Epidermal melanocyte (primary cell): ENCODE measurements around the gene MSTO1.
"Not testable (repeated sequence)": the region's sequence is repeated elsewhere in the genome, so short reads cannot be mapped to it uniquely, and the experiment has no call there.

Experiments
- DNase-seq: peaks from one replicate; pipeline ENCODE4 v3.0.0; 2011; ENCODE audit warnings: low spot score; ENCODE audit not compliant: insufficient read length

The MSTO1 gene

DNA sequence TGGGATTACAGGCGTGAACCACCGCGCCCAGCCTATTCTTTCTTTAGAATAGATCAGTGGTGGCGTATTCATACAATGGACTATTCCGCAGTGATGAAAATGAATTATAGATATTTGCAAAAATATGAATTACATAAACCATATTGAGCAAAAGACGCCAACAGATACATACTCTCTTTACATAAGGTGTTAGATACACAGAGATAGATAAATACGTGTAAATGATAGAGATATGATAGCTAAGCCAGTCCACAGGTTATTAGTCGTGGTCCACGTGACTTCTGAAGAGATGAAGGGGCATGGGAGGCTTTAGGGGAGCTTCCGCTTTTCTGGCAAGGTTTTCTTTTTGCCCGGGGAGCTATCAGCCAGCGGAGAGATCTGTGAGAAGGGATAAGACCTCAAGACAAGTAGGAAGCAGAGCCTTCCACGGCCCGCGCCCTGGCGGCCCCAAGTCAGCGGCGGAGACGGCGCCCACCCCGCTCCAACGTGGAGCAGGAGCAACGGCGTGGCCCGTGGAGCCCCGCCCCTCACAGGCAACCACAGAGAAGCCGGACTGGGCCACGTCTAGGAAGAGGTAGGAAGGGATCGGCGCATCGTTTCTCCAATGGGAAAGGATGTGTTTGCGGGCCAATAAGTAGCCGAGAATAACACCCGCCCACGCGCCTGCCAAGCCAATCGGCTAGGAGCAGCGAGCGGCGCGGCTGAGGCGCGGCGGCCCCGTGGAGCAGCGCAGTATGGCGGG is at the start of gene MSTO1:
TSS of gene MSTO1 (plus strand) at position 704 of the 742 bp plus-strand sequence. CDS start at position 735, 31 bp downstream.
- DNase-seq, result peak; percentile 88

- not testable (repeated sequence) for DNase-seq
Measured at GRCh38 chr1:155561779-155562580, 48.0 kb upstream of the MSTO1 start.

GRCh38 chr1:155562581-155563376 is 47.2 kb upstream of the MSTO1 start, which contains the start of gene ASH1L:
TSS of gene ASH1L (minus strand) at chr1:155562803. CDS start at chr1:155521519, 41,284 bp downstream.
- DNase-seq, result peak; percentile 87

DNA sequence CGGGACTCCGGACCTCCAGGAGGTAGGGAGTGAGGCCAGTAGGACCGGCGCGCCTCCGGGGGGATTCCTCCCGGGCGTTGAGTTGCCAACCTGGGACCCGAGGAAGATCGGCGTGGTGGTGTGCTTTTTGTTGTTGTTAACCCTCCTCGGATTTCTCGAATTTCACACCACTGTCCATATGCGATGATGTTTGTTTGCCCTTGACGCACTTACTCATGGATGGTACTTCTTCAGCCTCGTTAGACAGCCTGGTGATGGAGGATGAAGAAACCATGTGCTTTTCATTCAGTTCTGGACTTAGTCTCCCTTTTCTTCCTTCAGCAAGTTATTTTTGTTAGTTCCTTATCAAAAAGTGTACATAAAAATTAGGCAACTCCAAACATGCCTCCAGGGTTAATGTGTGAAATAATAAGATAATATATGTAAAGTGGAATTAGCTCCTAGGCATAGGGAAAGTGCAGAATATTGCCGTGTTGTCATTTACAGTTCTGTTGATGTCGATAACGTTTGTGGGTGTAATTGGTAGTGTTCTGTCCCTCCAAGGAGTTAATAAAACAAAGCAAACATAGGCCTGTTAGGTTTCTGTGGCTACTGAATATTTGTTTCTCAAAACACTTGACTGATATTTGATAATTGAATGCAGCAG is 46.5 kb upstream of the MSTO1 start:
- DNase-seq, result not testable (repeated sequence)

- no peak for DNase-seq
Measured at GRCh38 chr1:155569988-155570592, 39.9 kb upstream of the MSTO1 start.

DNA sequence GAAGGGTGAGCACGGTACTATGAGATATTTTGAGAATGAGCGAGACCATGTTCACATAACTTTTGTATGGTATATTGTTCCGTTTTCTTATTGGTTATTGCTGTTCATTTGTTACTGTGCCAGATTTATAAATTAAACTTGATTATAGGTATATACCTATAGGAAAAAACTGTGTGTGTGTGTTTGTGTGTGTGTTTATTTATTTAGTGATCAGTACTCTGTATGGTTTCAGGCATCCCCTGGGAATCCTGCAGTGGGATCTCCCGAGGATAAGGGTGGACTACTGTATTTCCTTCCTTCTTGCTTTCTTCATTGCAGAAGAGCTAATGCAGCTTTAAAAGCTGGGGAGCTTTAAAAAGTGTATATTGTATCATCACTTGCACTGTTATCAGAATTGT is 39.4 kb upstream of the MSTO1 start:
- no peak for DNase-seq

DNA sequence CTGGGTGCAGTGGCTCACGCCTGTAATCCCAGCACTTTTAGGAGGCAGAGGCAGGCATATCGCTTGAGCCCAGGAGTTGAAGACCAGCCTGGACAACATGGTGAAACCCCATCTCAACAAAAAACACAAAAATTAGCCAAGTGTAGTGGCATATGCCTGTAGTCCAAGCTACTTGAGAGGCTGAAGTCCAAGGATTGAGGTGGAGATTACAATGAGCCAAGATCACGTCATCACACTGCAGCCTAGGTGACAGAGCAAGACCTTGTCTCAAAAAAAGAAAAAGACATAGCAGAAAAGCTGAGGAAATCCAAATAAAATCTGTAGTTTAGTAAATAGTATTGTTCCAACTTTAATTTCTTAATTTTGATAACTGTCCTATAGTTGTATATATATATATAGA is 35.9 kb upstream of the MSTO1 start:
- no peak for DNase-seq

DNA sequence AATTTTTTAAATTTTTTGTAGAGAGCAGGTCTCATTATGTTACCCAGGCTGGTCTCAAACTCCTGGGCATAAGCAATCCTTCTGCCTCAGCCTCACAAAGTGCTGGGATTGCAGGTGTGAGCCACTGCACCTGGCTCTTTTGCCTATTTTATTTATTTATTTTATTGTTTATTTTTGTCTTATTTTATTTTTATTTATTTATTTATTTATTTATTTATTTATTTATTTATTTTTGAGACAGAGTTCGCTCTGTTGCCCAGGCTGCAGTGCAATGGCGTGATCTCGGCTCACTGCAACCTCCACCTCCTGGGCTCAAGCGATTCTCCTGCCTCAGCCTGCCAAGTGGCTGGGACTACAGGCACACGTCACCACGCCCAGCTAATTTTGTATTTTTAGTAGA is 34.4 kb upstream of the MSTO1 start:
- DNase-seq, result not testable (repeated sequence)

DNA sequence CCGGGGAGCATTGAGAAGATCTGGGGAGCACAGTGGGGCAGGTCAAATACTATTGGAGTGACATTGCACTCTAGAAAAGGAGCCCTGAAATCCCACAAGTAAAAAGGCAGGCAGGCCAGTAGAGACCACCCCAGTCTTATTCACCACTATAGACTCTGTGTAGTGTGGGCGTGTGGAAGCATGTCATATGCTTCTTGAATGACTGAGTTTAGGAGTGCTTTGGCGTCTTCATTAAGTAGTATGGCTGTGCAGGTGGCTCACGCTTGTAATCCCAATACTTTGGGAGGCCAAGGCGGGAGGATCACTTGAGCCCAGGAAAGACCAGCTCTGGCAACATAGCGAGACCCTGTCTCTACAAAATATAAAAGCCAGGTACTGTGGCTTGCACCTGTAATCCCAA is 26.2 kb upstream of the MSTO1 start:
- not testable (repeated sequence) for DNase-seq

DNA sequence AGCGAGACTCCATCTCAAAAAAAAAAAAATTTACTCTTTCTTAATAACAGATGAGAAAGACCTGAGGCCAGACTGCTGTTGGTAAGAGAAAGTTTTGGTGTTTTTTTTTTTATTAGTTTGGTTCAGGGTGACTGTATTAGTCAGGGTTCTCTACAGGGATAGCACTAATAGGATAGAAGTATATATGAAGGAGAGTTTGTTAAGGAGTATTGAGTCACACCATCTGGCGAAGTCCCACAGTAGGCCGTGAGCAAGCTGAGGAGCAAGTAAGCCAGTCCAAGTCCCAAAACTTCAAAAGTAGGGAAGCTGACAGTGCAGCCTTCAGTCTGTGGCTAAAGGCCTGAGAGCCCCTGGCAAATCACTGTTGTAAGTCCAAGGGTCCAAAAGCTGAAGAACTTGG is 20.7 kb upstream of the MSTO1 start:
- not testable (repeated sequence) for DNase-seq

- DNase-seq, result not testable (repeated sequence)
Measured at GRCh38 chr1:155590516-155591247, 19.3 kb upstream of the MSTO1 start.

- DNase-seq, result peak; percentile 26
Measured at GRCh38 chr1:155591770-155592169, 18.2 kb upstream of the MSTO1 start.

DNA sequence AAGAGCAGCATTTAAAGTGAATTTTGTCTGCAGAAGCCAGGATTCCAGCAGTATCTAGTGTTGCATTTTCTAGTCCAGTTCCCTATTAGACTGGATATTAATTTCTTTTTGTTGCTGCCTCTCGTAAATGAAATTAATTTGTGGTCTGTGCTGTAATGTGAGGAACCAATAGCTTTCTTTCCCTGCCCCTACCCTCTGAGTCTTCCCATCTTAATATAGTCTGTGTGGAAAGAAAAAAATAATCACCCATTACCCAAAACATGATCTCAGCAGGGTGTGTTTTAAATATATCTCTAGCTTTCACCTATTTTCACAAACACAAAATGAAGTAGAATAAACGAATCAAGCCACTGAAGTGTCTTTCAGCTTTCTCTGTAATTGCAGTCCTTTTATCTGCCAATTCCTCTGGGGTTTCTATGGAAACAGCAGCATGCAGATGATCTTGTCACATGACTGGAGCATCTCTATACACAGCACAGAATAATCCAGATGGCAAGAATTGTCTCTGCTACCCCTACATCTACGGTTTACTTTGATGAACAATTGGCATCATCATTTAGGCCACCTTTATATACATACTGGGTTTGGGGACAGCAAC is 14.0 kb upstream of the MSTO1 start:
- DNase-seq, result not testable (repeated sequence)

DNA sequence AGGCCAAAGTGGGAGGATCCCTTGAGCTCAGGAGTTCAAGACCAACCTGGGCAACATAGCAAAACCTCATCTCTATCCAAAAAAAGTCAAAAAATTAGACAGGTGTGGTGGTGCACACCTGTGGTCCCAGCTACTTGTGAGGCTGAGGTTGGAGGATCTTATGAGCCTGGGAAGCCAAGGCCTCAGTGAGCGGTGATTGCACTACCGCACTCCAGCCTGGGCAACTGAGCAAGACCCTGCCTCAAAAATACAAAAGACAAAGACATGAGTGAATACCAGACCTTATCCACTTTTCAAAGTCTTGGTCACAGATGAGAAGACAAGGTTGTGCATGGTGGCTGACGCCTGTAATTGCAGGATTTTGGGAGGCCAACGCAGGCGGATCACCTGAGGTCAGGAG is 13.2 kb upstream of the MSTO1 start:
- no peak for DNase-seq

DNA sequence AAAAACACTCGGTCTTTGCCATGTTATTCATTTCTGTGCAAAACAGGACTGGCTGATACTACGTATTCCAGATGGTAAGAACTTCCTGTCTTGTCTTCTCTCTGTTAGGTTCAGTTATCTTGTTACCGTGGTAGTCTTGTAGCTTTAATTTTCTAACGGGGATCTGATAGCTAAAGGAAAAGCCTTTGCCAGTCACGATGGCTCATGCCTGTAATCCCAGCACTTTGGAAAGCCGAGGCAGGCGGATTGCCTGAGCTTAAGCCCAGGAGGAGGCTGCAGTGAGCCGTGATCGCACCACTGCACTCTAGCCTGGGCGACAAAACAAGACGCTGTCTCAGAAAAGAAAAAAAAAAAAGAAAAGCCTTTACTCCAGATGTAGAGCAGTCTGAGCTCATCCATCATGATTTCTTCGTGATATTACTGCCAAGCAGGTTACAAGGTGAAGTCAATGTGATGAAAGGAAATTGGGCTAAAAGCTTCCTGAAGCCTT is 11.1 kb upstream of the MSTO1 start:
- no peak for DNase-seq

- not testable (repeated sequence) for DNase-seq
Measured at GRCh38 chr1:155599828-155600572, 10.0 kb upstream of the MSTO1 start.

DNA sequence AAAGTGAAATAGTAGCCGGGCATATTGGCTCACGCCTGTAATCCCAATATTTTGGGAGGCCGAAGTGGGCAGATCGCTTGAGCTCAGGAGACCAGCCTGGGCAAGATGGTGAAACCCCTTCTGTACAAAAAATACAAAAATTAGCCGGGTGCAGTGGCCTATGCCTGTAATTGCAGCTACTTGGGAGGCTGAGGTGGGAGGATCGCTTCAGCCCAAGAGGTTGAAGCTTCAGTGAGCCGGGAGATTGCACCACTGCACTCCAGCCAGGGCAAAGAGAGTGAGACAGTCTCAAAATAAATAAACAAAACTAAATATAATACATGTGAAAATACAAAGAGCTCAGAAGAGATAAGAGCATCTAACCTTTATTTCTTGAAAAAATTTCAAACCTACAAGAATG is 2.3 kb upstream of the MSTO1 start:
- DNase-seq, result no peak

DNA sequence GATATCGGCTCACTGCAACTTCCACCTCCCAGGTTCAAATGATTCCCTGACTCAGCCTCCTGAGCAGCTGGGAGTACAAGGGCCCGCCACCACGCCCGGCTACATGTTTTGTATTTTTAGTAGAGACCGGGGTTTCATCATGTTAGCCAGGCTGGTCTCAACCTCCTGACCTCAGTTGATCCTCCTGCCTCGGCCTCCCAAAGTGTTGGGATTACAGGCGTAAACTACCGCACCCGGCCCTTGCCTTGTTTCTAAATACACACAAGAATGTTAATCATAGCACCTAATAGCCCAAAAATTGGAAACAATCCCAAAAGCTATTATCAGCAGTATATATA is 1.2 kb upstream of the MSTO1 start:
- no peak for DNase-seq

DNA sequence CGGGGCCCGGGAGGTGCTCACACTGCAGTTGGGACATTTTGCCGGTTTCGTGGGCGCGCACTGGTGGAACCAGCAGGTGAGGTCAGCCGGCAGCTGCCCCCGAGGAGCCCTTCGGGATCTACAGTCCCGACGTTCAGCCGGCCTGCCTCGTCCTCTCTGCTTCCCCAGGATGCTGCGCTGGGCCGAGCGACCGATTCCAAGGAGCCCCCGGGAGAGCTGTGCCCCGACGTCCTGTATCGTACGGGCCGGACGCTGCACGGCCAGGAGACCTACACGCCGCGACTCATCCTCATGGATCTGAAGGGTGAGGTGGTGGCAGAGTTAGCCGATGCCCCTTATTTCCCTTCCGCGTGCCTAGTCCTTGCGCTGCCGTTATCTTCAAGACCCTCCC is 234 bp downstream of the MSTO1 start:
- not testable (repeated sequence) for DNase-seq
